AML-193 (cell line): ENCODE measurements around the gene PDE4D.

ENCODE experiments used
- DNase-seq, 2 experiments: peaks; one replicate each; lab custom pipeline; 2025; lab: John Stamatoyannopoulos, UW

The PDE4D gene

DNA sequence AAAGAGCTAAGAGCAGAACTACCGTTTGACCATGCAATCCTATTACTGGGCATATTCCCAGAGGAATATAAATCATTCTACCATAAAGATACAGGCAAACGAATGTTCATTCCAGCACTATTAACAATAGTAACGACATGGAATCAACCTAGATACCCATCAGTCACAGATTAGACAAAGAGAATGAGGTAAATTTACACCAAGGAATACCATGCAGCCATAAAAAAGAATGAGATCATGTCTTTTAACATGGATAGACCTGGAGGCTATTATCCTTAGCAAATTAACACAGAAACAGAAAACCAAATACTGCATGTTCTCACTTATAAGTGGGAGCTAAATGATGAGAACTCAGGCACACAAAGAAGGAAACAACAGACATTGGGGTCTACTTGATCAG, 641.9 kb downstream of the PDE4D start:
- no peak for DNase-seq

DNA sequence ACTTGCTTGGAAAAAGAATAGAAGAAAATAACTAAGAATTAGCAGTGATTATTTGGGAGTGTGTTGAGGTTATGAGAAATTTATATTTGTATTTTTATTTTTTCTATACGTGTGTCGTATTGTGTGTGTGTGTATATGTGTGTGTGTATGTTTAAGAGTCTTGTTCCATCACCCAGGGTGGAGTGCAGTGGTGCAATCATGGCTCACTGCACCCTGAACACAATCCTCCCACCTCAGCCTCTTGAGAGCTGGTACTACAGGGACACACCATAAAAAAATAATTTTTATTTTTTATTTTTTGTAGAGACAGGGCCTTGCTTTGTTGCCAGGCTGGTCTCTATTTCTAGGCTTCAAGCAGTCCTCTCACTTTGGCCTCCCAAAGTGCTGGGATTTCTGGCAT, 643.8 kb downstream of the PDE4D start:
- no peak for DNase-seq

DNA sequence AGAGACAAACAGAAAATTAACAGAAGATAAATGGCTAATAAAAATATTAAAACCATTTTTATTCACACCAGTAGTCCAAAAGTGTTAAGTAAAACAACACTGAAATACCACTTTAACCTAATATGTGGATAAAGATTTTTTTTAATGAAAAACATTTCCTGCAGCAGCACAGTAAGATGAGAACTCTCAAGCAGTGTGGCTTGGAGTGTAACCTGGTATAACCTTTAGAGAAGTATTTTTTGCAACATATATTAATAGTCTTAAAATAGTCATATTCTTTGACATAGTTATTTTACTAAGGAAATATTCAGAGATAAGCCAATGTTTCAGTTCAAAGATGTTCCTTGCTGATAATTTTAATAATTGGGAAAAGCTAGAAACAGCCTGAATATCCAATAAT, 644.4 kb downstream of the PDE4D start:
- DNase-seq = no peak

DNA sequence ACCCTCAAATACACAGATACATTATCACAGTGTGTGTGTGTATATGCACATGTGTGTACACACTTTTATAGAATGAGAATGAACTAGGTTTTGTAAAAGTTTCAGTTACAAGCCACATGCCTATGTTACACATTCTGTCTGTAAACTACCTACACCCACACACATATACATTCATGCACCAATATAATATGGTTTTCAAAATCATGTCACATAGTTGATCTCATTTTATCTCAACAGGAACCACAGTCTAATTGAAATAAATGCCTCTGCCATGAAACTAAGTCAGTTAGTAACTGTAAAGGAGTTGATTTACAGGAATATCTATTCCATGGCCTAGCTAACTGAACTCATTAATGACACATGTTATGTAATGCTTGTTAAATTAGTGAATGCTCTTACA, 646.6 kb downstream of the PDE4D start:
- no peak for DNase-seq

DNA sequence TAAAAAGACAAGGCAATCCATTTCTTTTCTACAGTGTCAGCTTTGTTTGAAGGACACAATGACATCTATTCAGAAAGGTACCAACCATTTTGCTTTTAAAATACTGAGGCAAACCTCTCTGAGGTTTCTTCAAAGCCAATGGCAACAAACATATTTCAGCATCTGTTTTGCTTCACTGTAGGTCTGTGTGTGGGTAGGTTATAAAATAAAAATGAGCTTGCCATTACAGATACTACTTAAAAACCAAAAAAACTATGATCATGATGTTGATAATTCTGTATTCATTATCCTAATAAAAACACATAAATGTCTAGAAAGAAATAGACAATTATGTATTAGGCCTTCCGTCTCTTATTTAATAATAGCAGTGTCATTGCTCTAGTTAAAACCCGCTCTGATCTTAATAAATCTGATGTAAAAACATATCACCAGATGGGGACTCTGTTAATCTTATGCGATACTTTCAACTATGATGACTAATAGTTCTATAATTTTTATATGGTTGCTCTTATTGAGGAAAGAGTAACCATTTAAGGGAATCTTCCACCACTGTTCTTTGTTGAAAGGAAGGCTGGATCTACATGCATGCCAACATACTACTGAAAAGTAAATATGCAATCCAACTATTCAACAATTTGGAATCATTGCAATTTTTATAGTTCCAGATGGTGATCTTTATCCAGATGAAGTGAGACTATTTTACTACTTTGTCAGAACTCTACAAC, 647.2 kb downstream of the PDE4D start:
- DNase-seq = no peak

DNA sequence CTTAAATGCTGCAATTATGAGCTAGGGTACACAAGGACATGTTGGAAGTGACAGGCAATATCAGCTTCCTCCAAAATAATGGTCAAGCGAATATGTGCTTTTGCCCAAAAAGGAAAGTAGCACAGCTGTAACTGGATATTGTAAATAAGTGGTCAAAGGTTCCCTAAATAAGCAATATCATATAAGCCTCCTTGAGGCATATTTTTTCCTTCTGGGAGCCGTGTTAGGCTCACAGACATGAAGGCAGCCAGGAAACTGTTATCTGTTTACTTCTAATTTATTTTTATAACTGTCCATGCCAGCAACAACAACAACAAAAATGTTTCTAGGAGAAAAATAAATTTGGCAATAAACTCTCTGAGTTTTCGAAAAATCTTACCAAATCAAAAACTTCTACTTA, 648.3 kb downstream of the PDE4D start:
- DNase-seq = no peak

DNA sequence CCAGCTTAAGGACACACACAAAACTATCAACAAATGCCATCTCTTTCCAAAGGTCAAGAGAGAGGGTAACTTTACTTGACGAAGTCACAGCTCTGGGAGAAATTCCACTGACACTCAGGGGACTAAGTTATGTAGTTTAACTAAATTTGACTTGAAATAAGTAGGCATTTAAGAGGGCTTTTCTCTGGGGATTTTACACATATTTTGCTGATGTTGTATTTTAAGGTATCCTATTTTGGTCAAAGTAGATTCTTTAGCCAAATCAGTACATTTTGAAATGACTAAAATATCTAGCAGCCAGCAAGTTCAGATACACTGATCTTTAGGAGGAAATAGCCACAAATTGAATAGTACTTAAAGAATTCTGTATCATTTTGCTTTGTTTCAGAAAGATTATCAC, 652.0 kb downstream of the PDE4D start:
- no peak for DNase-seq

DNA sequence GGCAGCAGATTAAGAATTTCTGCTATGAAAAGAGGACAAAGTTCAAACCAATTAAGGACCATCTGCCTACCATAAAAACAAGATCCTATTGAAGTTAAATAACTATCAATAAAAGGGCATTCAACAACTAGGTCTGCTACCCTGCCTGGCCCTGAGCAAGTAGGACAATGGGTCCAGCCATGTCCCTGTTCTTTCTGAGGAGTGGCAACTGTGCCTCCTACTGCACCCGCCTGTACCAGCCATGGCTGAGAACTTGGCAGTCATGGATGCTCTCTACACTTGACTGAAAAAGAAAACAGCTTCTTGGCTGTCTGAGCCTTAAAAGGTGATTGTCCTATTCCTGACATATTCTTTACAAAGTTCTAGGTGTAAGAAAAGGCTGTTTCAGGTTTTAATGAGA, 652.4 kb downstream of the PDE4D start:
- no peak for DNase-seq

DNA sequence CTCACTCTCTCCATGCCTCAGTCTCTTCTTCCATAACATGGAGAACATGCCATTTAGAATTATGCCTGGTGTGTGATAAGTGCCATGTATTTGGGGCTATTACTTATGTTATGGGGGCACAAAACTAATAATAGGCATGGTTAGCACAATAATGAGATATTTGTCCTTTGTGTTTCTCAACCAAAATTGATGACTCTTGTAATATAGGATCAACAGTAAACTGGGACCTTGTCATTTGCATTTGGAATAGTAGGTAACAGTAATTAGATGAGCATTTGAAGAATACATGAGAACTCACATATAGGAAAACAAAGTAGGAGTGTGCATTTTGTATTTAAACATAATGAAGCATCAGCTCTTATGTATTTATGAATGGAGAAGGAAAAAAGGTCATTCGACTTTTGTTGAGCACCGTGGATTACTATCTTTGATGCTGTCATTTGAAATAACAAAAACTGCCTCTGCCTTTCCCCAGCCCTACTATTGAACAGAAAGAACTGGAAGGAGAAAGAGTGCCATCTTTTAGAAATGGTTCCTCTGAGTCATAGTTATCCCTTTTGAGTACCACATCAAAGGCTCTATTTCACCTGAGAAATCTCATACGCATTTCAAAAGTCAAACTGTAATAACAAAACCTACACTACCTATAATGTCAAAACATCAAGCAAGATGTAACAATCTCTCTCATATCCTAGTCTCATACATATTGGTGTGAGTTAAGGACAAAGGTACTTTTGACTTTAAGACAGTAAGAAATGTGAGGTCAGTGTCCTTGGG, 655.2 kb downstream of the PDE4D start:
- DNase-seq = no peak

DNA sequence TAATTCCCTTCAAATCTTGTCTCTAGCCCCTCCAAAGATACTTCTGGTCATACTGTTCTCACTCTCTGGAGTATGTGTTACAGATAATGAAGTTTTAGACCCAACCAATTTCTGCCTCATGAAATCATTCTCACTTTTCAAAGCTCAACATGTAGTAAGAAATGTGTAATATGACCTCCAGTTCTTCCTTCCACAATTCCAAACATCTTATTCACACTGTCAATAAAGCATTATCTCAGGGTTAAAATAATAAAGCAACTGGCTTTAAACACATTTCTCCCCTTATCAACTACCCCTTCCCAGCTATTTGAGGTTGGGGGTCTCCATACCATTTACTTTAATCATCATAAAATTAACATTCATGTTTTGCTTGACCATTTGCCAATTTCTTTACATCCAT, 656.5 kb downstream of the PDE4D start:
- DNase-seq = no peak

DNA sequence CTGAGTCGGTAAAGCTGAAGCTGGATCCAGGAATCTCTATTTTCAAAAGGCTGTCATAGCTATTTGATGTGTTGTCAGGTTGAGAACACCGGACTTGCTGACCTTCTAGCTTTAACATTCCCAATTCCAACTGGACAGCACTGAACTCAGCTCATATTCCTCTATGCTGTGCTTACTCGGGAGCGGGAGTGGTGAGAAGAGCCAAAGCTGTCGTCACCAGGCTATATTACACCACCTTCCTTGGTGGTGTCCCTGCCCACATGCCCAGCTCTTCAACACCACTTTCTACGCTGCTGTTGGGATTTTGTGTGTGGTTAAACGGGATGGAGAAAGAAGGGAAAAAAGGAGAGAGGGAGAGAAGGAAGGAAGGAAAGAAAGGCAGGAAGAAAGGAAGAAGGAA, 657.1 kb downstream of the PDE4D start:
- DNase-seq = no peak

DNA sequence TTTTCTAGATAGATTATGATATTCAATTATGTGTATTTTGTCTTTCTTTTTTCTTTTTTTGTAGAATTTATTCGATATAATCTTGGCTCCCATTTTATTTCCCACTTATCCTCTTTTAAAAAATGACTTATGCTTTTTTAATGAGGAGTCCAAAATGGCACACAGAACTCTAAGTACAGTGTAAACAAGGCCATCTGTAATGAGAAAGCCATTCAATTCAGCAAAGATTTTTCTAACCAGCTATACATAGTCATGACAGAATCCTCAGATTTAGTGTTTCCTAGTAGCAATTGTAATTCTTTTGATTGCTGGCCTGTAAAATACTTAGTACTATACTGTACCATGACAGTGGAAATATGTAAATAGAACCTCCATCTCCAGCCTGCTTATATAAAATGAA, 659.3 kb downstream of the PDE4D start:
- no peak for DNase-seq

DNA sequence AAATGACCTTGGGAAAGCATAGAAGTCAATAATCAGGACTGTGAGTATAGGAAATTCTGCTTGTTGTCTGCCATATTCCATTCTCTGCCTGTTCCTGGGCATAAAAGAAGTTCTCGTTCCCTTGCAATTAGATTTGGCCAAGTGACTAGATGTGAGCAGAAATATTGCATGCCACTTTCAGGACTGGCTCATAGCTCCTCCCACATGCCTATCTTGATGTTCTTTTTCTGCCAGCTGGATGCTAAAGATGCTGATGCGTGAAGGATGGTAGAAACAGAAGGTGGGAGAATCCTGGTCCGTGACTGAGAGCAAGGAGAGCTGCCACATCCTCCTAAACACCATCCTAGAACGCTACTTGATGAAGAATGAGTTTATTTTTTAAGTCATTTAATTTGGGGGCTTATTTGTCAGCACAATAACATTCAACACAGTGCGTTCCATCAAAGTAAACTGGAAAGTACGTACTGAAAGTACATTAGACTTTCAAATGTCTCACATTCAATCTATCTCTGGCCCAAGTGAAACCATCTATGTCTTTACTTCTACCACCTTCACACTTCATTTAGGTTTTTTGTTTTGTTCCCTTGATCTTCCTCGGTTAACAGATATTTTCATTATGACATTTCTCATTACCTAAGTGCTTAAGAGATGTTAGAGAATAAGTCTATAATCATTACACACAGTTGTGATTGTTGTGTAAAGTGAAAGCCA, 662.1 kb downstream of the PDE4D start:
- no peak for DNase-seq

DNA sequence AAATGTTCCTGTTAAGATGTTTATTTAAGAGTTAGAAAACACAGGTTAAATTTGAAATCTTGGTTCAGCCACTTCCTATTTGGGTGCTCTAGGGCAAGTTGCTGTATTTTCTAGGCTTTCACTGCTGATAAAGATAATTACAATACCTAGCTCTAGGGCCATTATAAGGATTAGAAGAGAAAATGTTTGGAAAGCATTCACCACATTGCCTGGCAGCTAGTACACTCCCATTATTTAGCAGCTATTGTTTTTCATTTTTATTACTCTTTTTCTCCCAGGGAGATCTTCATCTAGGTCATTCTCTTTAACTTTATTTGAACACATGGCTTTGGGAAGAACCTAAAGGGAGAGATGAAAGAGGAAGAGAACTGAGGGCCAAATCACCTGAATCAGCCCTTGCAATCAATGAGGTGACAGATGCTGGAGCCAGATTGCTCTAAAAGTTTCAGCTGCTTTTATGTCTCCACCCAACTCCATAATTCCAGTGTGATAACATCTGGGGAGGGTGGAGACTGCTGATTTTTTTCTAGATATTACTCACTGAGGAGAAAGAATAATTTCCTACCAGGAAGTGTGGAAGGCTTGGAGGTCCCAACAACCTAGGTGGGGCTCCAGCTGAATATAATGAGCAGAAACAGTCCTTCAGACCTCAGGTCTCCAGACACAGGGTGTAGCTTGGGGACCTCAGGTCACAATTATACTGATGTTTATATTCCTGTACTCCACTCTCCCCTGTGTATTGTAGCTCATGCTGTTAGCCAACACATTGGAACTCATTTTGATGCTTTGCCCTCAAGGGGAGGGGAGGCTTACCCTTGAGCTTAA, 670.6 kb downstream of the PDE4D start:
- DNase-seq = no peak

DNA sequence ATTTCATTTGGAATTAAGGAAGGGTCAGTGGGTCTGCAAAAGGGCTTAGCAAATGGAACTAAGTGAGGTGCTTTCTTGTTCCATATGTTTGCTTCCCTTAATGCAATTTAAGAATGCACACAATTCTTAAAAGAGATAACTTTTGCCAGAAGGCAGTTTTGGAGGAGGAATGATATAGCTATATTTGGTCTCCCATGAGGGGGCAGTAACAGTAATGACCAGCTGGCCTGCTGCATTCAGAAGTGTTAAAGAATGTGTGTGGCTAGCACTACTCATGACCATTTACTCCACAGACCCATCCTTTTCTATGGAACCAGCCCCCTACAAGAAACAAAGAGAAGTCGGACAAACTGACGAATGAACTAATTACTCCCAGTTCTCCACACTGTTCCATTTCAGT, 671.8 kb downstream of the PDE4D start:
- DNase-seq = no peak

DNA sequence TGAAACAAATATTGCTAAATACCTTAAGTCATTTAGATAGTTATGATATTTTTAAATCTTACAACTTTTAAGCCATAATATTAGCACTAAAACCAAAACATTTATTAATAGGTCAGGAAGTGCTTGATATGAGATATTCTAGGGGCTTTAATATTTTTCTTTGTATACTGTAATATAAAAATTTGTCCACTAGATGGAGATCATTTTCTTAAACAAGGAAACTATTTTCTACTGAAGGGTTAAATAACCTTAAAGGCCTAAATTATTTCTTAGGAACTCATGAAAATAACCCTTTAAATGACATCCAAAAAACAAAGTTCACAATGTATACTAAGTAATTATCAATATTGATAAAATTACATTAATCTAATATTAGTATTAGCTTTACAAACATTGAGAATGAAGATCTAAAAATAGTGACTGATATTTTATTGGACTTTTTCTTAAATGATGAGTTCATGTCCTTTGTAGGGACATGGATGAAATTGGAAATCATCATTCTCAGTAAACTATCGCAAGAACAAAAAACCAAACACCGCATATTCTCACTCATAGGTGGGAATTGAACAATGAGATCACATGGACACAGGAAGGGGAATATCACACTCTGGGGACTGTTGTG, 675.0 kb downstream of the PDE4D start:
- peak; percentile 36 to 43 for DNase-seq

DNA sequence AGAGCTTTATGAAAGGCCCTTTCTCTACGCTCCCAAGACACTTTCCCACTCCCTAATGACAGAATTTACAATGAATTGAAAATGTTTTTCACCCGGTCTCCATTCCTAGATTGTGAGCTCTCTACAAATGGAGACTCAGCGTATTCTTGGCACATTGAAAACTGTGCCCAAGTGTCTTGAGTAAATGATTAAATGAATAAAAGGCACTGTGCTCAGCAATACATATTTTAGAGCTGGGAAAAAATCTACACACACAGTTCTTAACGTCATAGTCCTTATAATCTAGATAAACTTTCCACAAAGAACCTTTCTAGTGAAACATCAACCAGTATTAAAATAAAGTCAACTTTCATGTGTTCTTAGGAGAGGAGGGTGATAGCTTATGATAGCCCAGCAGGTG, 676.7 kb downstream of the PDE4D start:
- no peak for DNase-seq

DNA sequence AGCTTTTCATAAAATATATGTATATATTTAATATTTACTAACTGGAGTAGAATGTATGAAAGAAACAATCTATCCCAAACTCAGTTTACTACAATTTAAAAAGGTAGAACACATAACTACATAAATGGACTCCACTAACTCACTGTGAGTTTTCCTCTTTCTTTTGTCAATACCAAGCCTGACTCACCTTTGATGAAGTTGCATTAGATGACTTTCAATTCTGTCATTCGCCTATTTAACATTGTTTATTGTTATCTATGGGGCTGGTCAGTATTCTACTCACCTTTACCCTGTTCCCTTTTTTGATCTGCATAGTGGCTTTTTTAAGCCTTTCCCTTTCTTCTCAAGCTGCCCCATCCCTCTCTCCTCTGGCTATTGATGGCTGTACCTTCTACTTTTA, 680.9 kb downstream of the PDE4D start:
- no peak for DNase-seq

DNA sequence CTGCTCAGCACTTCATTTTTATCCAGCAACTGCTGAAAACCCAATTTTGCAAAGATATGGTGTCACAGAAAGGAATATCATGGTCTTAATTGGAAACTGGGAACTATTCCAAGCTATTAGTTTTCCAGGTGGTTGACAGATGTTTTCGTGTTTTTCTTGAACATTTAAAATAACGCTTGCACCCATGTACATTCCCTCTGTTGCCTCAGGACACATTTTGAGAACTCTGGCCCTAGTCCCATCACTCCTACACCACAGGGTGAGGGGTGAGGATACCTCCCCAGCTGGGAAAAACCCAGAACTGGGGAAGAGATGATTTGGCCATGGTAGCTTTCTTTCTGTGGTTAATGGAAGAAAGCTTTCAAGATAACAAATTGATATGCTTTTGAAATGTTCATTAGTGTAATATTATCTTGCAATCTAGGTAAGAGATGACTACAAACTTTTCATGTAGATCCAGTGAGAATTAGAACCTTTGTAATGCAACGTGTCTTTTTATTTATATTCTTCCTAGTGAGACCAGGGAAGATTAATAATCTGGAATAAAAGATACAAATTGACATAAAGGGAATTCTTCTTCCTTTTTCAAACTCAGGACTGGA, 683.7 kb downstream of the PDE4D start:
- DNase-seq = no peak

DNA sequence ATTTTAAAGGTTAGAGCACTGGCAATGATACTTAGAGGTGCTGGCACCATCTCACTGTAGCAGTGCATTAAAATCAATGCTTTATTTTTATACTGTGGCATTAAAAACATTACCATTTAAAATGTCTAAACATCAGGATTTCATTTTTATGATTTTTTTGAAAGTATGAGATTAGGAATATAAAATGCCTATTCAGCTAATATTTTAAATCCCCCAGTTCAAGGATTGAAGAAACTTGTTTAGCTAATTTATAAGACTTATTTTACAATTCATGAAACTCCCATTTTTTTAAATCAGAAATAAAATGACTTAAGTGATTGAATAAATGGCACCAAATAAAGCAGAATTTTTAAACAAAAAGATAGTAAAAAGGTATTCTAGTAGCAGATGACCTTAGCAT, 685.1 kb downstream of the PDE4D start:
- no peak for DNase-seq

DNA sequence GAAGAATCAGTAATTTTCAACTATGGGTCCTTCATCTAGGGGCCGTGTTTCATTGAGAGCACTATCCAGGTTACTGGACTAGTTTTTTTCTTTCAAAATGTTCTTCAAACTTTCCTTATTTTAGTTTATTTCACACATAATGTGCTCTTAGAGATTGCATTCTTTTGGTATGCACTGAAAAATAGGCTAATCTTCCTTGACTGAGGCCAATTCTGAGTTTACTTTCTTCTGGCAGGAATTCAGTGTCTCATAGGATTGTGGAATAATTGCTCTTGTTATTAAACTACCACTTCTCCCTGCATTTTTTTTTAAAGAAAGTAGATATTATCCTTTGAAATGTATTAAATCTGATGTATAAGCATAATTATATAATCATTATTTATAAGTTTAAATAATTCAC, 686.1 kb downstream of the PDE4D start:
- no peak for DNase-seq
